GM12878 (cell line): ENCODE measurements around the gene CAPN2.

ENCODE experiments used
- ATF7 ChIP-seq: fragments of 450-650 bp; IDR thresholded peaks from 2 replicates; pipeline ENCODE4 v1.6.1; 2016; ENCODE audit warnings: low read depth, mild to moderate bottlenecking
- CTCF ChIP-seq, 3 experiments: IDR thresholded peaks in 2 of 3; conservative IDR thresholded peaks in 1 of 3; 2 replicates each; pipeline ENCODE4 v1.5.1; 2011; ENCODE audit warnings: low read depth in 3 of 3, low read length in 3 of 3, mild to moderate bottlenecking in 3 of 3, control low read depth in 2 of 3, moderate library complexity in 2 of 3, inconsistent platforms in 1 of 3, mixed read lengths in 1 of 3; ENCODE audit not compliant: control insufficient read depth in 2 of 3, insufficient read depth in 1 of 3; ENCODE audit errors: extremely low read depth in 1 of 3
- EZH2 ChIP-seq: IDR thresholded peaks from 2 replicates; pipeline ENCODE4 v1.6.1; 2012; ENCODE audit warnings: low read depth, mild to moderate bottlenecking, control low read depth, inconsistent platforms, low read length, borderline replicate concordance; ENCODE audit not compliant: control insufficient read depth
- HCFC1 ChIP-seq: fragments of 150-350 bp; IDR thresholded peaks from 2 replicates; pipeline ENCODE4 v1.6.1; 2014; ENCODE audit warnings: low read length
- POLR2A ChIP-seq: IDR thresholded peaks from 2 replicates; pipeline ENCODE4 v1.6.1; 2011; ENCODE audit warnings: low read depth, mild to moderate bottlenecking, low read length
- POLR2AphosphoS5 ChIP-seq: IDR thresholded peaks from 2 replicates; pipeline ENCODE4 v1.6.1; 2011; ENCODE audit warnings: mild to moderate bottlenecking, low read length, inconsistent platforms
- RAD21 ChIP-seq: IDR thresholded peaks from 2 replicates; pipeline ENCODE4 v1.6.1; 2011; ENCODE audit warnings: mild to moderate bottlenecking, low read depth, low read length, moderate library complexity; ENCODE audit not compliant: insufficient read depth
- SIX5 ChIP-seq: IDR thresholded peaks from 2 replicates; pipeline ENCODE4 v1.6.1; 2011; ENCODE audit warnings: mild to moderate bottlenecking, low read depth, low read length, moderate library complexity; ENCODE audit not compliant: severe bottlenecking
- SMARCA5 ChIP-seq: fragments of 450-650 bp; IDR thresholded peaks from 2 replicates; pipeline ENCODE4 v1.6.1; 2017; ENCODE audit warnings: mild to moderate bottlenecking
- SREBF1 ChIP-seq: IDR thresholded peaks from 2 replicates; pipeline ENCODE4 v1.6.1; 2012; ENCODE audit warnings: mild to moderate bottlenecking, low read length
- TARDBP ChIP-seq: IDR thresholded peaks from 2 replicates; pipeline ENCODE4 v1.6.1; 2016; ENCODE audit warnings: borderline replicate concordance
- TF ChIP-seq, protein P1 (sequence below): fragments of 450-650 bp; IDR thresholded peaks from 2 replicates; pipeline ENCODE4 v1.6.1; 2017; ENCODE audit warnings: borderline replicate concordance

DNA sequence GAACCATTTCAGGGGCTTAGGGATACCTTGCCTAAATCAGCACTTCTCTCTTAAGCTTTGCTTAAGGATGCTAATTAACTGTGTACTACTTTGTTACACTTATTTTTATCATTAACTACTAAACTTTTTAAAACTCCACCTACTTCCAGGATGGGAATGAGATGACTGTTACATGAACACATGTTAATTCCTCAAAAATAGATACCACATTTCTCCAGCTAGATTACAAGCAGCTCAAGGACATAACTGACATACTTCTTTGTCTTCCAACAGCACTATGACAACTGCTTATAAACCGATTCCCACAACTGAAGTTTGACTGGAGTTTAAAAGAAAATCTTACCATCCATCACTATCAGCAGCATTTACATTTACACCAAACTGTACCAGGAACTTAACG lies 79.7 kb downstream of the CAPN2 start:
- no peak for TF ChIP-seq ATF7
- TF ChIP-seq CTCF (IDR thresholded peaks at IDR 0.05 in 2 of 3, conservative IDR thresholded peaks at IDR 0.05 in 1 of 3; ENCODE audit: control insufficient read depth in 2 of 3, extremely low read depth in 1 of 3, insufficient read depth in 1 of 3, low read depth in 3 of 3, low read length in 3 of 3): no peak
- TF ChIP-seq SIX5: no peak
- no peak for TF ChIP-seq SMARCA5
- TF ChIP-seq EZH2: no peak
- TF ChIP-seq TARDBP: no peak
- TF ChIP-seq, protein P1, sequence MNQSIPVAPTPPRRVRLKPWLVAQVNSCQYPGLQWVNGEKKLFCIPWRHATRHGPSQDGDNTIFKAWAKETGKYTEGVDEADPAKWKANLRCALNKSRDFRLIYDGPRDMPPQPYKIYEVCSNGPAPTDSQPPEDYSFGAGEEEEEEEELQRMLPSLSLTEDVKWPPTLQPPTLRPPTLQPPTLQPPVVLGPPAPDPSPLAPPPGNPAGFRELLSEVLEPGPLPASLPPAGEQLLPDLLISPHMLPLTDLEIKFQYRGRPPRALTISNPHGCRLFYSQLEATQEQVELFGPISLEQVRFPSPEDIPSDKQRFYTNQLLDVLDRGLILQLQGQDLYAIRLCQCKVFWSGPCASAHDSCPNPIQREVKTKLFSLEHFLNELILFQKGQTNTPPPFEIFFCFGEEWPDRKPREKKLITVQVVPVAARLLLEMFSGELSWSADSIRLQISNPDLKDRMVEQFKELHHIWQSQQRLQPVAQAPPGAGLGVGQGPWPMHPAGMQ: no peak
- no peak for TF ChIP-seq POLR2AphosphoS5
- TF ChIP-seq HCFC1: no peak
- no peak for TF ChIP-seq SREBF1
- TF ChIP-seq RAD21: no peak
- no peak for TF ChIP-seq POLR2A
